A549 (cell line): ENCODE results near the gene KIF5A.

Experiments used
- HEYL ChIP-seq: fragments of 250-450 bp; sonication (Bioruptor Pico); IDR thresholded peaks from 2 replicates; pipeline ENCODE4 v1.8.0; 2021; ENCODE audit warnings: mild to moderate bottlenecking, moderate library complexity
- JUN ChIP-seq, 2 experiments: fragments of >200 bp; sonication (Bioruptor Twin); formaldehyde crosslinking; IDR thresholded peaks; 2 replicates in 1 of 2; 3 replicates in 1 of 2; pipeline ENCODE4 v1.6.1; 2016 to 2017
- USF2 ChIP-seq: fragments of 450-650 bp; IDR thresholded peaks from 2 replicates; pipeline ENCODE4 v1.6.1; 2014; ENCODE audit warnings: antibody characterized with exemption

- TF ChIP-seq JUN (IDR thresholded peaks at IDR 0.05), result no peak
- no peak for TF ChIP-seq HEYL (CRISPR knock-in tag)
- no peak for TF ChIP-seq USF2
These were observed 19.3 kb upstream of the KIF5A start for GRCh38 chr12:57530396-57531142.
